ENCODE results near the gene RERG. TPM values are rescaled to one million over a fixed set of nuclear protein-coding genes. Genes with fewer than 3 reads are reported as not detected.

RERG gene
- total RNA-seq, 1 experiment from 2014 or later, result not detected

DNA sequence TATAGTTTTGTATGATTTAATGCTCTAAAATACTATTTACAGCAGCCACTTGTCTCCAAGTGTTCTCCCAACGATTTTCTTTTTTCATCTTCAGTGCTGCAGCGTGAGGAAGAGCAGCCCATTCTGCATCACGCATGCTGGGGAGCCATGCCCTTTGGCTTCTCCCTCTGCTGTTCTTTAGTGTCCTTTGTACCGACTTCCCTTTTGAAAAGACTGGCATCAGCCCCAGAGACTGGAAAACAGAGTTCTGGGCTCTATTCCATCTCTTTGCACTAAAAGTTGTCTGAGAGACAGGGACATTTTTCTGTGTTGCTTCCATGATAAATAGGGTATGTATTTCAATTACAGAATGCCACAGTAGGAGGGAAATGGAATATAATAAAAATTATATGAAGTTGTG is 105.1 kb downstream of the RERG start:
- Histone ChIP-seq H3K27ac (ENCODE audit: low read depth, low read length, poor library complexity, severe bottlenecking) (no peak overlapping the region), H3K4me1 (ENCODE audit: insufficient read depth, low read length, poor library complexity, severe bottlenecking) (no peaks in the 10 kb centered on the region), H3K27me3 (replicated peaks; ENCODE audit: insufficient read depth, low read depth, low read length, poor library complexity) (no peaks in the 10 kb centered on the region), H3K4me3 (ENCODE audit: low read depth, low read length, poor library complexity, severe bottlenecking) (no peak overlapping the region), H3K36me3 (ENCODE audit: insufficient read depth, low read length, poor library complexity, severe bottlenecking) (no peaks in the 10 kb centered on the region), H3K9me3 (ENCODE audit: low read depth, low read length, poor library complexity, severe bottlenecking) (no peaks in the 10 kb centered on the region)
- POLR2A ChIA-PET (ENCODE audit: low non-redundant PET), result no interaction called here
- intact Hi-C loops (cut with micrococcal nuclease; ENCODE audit: unreplicated experiment), result no loop called here
- DNase-seq (ENCODE audit: low spot score), result peak; percentile 2
- CTCF ChIA-PET, result no interaction called here
- TF ChIP-seq, protein P1, sequence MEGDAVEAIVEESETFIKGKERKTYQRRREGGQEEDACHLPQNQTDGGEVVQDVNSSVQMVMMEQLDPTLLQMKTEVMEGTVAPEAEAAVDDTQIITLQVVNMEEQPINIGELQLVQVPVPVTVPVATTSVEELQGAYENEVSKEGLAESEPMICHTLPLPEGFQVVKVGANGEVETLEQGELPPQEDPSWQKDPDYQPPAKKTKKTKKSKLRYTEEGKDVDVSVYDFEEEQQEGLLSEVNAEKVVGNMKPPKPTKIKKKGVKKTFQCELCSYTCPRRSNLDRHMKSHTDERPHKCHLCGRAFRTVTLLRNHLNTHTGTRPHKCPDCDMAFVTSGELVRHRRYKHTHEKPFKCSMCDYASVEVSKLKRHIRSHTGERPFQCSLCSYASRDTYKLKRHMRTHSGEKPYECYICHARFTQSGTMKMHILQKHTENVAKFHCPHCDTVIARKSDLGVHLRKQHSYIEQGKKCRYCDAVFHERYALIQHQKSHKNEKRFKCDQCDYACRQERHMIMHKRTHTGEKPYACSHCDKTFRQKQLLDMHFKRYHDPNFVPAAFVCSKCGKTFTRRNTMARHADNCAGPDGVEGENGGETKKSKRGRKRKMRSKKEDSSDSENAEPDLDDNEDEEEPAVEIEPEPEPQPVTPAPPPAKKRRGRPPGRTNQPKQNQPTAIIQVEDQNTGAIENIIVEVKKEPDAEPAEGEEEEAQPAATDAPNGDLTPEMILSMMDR (conservative IDR thresholded peaks at IDR 0.05; ENCODE audit: low read depth, low read length), result no peak
- no peak for TF ChIP-seq EZH2 (IDR thresholded peaks at IDR 0.05; ENCODE audit: borderline replicate concordance, low read depth, low read length, poor library complexity, severe bottlenecking)
- BruUV-seq (replicated peaks), result no TSS peak

- Histone ChIP-seq H3K4me3 (ENCODE audit: low read depth, low read length, poor library complexity, severe bottlenecking) (no peak overlapping the region), H3K27me3 (replicated peaks; ENCODE audit: insufficient read depth, low read depth, low read length, poor library complexity) (no peaks in the 10 kb centered on the region), H3K36me3 (ENCODE audit: insufficient read depth, low read length, poor library complexity, severe bottlenecking) (no peaks in the 10 kb centered on the region), H3K4me1 (ENCODE audit: insufficient read depth, low read length, poor library complexity, severe bottlenecking) (no peaks in the 10 kb centered on the region), H3K9me3 (ENCODE audit: low read depth, low read length, poor library complexity, severe bottlenecking) (no peaks in the 10 kb centered on the region), H3K27ac (ENCODE audit: low read depth, low read length, poor library complexity, severe bottlenecking) (no peak overlapping the region)
- intact Hi-C loops (cut with micrococcal nuclease; ENCODE audit: unreplicated experiment), result no loop called here
- CTCF ChIA-PET, result no interaction called here
- DNase-seq (ENCODE audit: low spot score), result no peak
- TF ChIP-seq, protein P1 (conservative IDR thresholded peaks at IDR 0.05; ENCODE audit: low read depth, low read length), result no peak
- no peak for TF ChIP-seq EZH2 (IDR thresholded peaks at IDR 0.05; ENCODE audit: borderline replicate concordance, low read depth, low read length, poor library complexity, severe bottlenecking)
- BruUV-seq (replicated peaks), result no TSS peak
- POLR2A ChIA-PET (ENCODE audit: low non-redundant PET), result no interaction called here
These were observed 105.8 kb downstream of the RERG start for GRCh38 chr12:15115434-15115833.

- no peaks in the 10 kb centered on the region for H3K4me1 ChIP-seq (ENCODE audit: insufficient read depth, low read length, poor library complexity, severe bottlenecking)
- no peak for TF ChIP-seq EZH2 (IDR thresholded peaks at IDR 0.05; ENCODE audit: borderline replicate concordance, low read depth, low read length, poor library complexity, severe bottlenecking)
- TF ChIP-seq, protein P1 (conservative IDR thresholded peaks at IDR 0.05; ENCODE audit: low read depth, low read length), result no peak
- intact Hi-C loops (cut with micrococcal nuclease; ENCODE audit: unreplicated experiment), result no loop called here
- CTCF ChIA-PET, result no interaction called here
- H3K27ac ChIP-seq (ENCODE audit: low read depth, low read length, poor library complexity, severe bottlenecking), result no peak overlapping the region
- H3K27me3 ChIP-seq (replicated peaks; ENCODE audit: insufficient read depth, low read depth, low read length, poor library complexity), result no peaks in the 10 kb centered on the region
- H3K4me3 ChIP-seq (ENCODE audit: low read depth, low read length, poor library complexity, severe bottlenecking), result no peak overlapping the region
- H3K9me3 ChIP-seq (ENCODE audit: low read depth, low read length, poor library complexity, severe bottlenecking), result no peaks in the 10 kb centered on the region
- no peaks in the 10 kb centered on the region for H3K36me3 ChIP-seq (ENCODE audit: insufficient read depth, low read length, poor library complexity, severe bottlenecking)
- POLR2A ChIA-PET (ENCODE audit: low non-redundant PET), result no interaction called here
- no TSS peak for BruUV-seq (replicated peaks)
- no peak for DNase-seq (ENCODE audit: low spot score)
These were observed 106.7 kb downstream of the RERG start for GRCh38 chr12:15114501-15114900.

Data from A673 (cell line).